A172 (cell line): ENCODE data around the gene MYO7B. TPM values are rescaled to one million over a fixed set of nuclear protein-coding genes. Genes with fewer than 3 reads are reported as not detected.

Experiments
- DNase-seq: peaks from one replicate; pipeline ENCODE4 v3.0.0-alpha.2; 2015; ENCODE audit warnings: low spot score
- total RNA-seq: library from RNA; depleted of rRNA; stranded (reverse); fragments of >200 nt; shearing (Covaris generic); gene quantifications from 2 replicates; pipeline ENCODE4 v1.2.3, GENCODE V29; 2014

The MYO7B gene
- total RNA-seq, 1 experiment from 2014 or later: 6.1 TPM

- no peak for DNase-seq
These were observed 89.5 kb downstream of the MYO7B start for GRCh38 chr2:127624756-127625571.

GRCh38 chr2:127625572-127625951, 90.1 kb downstream of the MYO7B start:
- no peak for DNase-seq

GRCh38 chr2:127626175-127626574, 90.7 kb downstream of the MYO7B start:
- no peak for DNase-seq

DNA sequence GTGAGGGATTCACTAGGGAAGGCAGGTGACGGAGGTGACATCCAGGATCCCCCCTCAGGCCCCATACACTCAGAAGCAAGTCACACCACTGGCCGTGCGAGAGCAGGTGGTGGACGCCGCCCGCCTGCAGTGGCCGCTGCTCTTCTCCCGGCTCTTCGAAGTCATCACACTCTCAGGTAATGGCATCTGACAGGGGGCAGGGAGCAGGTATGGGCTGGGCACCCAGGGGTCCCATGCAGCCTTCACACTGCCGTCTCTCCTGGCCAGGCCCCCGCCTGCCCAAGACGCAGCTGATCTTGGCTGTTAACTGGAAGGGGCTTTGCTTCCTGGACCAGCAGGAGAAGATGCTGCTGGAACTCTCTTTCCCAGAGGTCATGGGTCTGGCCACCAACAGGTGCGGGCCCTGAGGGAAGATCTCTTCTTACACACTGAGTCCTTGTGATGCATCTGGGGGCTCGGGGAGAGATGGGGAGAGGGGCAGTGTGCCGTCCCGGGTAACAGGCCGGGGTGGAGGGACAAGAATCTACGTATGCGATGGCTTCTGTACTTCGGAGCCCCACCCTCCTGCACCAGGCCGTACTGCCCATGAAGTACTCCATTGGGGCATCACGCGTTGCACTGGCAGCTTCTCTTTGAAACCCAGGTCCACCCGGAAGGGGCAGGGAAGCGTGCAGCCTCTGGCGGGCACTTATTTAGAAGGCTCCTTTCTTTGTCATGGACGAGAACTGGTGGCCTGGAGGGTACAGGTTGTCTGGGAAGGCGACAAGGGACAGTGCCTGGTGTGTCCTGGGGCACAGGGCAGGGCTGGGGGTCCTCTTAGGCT, 91.6 kb downstream of the MYO7B start:
- DNase-seq: no peak

GRCh38 chr2:127627740-127628571, 92.5 kb downstream of the MYO7B start:
- DNase-seq: no peak

DNA sequence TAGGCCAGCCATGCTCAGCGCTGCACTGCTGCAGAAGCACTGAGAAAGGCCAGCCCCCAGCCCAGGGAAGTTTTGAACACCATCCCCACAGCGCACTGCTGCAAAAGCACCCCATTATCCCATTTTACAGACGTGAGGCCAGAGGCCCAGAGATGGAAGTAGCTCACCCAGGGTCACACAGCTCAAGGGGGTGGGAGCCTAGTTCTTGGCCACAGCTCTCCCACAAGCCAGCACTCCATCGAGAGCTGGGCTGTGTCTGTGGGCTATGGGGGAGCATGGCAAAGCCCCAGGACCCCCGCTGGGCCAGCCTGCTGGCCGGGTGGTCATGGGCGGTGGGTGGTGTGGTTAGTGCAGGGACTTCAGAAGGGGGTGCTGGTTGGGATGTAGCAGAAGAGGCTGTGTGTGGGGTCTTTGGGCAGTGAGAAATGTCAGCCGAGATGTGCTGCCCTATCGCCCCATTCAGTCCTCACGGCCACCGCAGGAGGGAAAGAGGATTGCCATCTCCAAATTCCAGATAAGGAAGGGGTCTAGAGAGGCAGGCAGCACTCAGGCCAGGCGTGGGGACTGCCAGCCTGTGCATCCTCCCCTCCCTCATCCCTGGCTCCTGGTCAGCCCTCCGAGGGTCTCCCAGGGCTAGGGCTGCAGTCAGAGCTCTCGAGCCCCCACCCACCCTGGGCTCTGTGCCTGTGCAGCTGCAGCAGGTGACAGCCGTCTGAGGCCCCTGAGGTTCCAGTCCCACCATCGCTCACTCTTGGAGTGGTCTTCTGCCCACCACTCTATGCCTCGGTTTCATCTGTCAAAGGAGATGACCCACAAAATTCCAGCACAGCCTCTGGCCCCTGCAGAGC, 93.5 kb downstream of the MYO7B start:
- no peak for DNase-seq

GRCh38 chr2:127629637-127630036, 94.2 kb downstream of the MYO7B start:
- no peak for DNase-seq

DNA sequence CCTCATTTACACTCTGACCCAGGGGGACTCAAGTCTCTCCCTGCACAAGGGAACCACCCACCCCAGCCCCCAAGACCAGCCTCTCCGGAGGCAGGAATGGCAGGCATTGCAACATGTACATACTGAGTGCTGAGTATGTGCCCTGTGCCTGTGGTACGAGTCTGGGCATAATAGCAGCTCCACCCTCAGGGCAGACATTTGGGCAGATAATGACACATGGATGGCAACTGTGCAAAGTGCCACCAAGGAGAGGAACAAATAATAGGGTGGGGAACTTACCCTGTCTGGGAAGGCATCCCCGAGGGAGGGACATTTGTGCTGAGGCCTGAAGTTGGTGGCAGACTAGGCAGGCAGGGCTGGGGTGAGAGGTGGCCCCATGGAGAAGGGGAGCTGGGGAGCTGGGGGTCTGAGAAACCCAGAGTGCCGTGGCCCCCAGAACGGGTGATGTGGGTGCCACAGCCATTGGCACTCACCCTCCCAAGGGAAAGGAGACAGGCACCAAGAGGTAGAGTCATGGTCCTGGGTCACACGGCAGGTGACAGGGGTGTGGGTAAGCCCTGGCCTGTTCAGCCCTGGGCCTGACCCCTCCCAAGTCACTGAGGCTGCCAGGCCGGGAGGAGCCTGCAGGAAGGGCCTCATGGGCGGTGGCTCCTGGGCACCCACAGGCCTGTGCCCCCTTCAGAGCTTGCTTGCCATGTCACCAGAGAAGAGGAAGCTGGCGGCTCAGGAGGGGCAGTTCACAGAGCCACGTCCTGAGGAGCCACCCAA, 94.8 kb downstream of the MYO7B start:
- DNase-seq: no peak

- no peak for DNase-seq
These were observed 95.5 kb downstream of the MYO7B start for GRCh38 chr2:127630864-127631540.

DNA sequence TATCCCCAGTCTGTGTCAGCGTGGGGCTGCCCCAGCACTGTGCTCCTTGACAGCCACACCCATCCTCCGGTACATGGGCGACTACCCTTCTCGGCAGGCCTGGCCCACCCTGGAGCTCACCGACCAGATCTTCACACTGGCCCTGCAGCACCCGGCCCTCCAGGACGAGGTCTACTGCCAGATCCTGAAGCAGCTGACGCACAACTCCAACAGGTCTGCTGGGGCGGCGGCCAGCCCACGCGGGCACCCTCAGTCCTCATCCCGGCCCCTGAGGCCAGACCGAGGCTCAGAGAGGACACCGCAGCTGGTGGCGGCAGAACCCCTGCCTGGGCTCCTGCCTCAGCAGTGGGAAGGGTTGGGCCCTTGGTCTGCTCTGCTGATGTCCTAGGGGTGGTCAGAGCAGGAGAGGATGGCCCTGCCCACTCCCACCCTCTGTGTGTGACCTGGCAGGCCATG, 96.1 kb downstream of the MYO7B start:
- DNase-seq: no peak

GRCh38 chr2:127631997-127632581, 96.6 kb downstream of the MYO7B start:
- no peak for DNase-seq

GRCh38 chr2:127632592-127633489, 97.4 kb downstream of the MYO7B start:
- no peak for DNase-seq

DNA sequence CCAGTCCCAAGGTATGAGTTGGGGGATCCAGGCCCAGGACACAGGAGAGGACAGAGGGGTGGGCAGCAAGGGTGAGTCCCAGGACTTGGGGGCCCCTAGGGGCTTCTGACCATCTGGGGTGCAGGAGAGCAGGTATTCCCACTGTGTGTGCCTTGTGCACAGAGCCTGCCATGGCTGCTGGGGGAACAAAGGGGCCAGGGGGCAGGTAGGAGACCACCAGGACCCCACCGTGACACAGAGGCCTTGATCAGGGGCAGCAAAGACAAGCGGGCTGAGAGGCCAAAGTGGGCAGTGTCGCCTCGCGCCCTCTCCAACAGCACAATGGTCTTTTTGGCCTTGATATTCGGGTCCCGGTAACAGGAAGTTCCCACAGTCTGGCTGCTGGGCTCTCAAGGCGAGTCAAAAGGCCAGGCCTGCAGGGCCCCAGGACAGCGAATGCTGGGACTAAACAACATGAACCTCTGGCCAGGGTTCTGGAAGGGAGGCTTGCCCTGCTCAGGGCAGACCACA, 98.1 kb downstream of the MYO7B start:
- no peak for DNase-seq

DNA sequence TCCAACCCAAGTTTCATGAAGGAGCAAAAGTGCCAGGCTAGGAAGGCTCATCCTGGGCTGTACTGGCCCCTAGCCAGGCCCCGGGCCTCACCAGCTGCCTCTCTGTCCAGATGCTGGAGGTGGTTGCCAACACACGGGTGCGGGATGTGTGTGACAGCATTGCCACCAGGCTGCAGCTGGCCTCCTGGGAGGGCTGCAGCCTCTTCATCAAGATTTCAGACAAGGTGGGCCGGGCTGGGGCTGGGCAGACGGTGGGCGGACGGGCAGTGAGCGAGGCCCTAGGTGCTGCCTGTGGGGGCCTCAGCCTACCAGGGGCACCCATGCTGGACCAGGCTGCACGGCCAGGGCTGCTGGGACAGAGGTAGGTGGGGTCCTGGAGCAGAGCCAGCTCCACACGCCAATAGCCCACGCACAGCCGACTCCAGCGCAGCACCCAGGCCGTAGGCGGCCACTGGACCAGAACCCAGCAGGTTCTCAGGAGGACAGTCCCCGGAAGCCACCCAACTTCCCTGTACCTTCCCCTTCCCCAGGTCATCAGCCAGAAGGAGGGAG, 98.7 kb downstream of the MYO7B start:
- DNase-seq: no peak

DNA sequence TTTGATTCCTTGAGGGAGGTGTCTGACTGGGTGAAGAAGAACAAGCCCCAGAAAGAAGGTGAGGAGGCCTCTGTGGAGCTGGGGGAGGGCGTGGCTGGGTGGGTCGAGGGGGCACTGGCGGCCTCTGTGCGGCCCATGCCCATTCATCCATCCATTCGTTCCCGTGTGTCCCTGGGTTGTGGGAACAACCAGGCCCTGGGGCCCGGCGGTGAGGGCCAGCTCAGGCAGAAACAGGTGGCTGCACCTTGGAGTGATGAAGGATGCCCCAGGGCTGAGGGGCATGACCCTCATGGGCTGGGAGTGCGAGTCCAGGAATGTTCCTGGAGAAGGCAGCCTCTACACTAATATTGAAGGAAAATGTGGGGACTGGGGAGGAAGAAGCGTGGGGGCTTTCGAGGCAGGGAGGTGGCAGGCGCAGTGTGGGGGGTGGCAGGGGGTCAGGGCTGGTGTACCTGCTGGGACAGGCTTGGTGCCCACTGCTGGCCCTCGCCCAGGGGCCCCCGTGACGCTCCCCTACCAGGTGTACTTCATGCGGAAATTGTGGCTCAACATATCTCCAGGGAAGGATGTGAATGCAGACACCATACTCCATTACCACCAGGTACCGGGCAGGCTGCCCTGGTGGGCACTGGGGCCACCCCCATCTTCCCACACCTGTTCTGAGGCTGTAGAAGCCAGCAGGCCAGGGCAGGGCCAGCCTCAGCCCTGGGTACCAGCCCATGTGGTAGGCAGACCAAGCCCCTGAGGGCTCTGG, 99.3 kb downstream of the MYO7B start:
- DNase-seq: no peak

DNA sequence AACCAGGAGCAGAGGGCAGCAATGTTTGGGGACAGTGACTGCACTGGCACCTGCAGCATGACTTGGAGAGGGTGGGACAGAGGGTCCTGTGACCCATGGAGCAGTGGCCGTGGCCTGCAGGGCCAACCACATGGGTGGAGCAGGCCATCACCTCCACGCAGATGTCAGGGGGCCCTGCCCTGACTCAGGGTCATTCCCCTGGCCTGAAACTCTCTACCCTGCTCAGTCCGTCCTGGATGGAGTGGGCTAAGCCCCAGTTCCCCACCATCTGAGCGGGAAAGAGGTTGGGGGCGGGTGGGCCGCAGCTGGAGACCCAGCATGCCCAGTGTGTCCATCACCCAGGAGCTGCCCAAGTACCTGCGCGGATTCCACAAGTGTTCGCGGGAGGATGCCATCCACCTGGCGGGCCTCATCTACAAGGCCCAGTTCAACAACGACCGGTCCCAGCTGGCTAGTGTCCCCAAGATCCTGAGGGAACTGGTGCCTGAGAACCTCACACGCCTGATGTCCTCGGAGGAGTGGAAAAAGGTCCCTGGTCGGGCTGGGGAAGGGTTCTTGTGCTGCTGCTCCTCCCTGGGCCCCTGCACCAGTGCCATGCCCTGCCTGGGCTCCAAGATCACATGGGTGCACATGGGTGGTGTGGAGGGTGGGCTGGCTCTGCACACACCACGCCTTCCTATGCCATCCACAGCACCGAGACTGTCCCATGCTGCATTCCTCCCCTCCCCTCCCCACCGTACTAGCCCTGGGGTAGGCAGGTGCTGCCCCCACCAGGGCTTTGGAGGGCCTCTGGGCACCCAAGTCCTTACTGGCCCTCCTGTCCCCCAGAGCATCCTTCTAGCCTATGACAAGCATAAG, 100.1 kb downstream of the MYO7B start:
- no peak for DNase-seq
